Right atrium auricular region (tissue), 2 donors: ENCODE measurements around the gene OR8D1. TPM values are rescaled to one million over a fixed set of nuclear protein-coding genes. Genes with fewer than 3 reads are reported as not detected.

Source experiments
- DNase-seq: peaks from one replicate; pipeline ENCODE4 v3.0.0-alpha.2; 2019; ENCODE audit warnings: low spot score
- H3K27ac ChIP-seq, 2 donors: fragments of 200-600 bp; sonication (generic); 1 replicate in 1 of 2; 2 replicates in 1 of 2; pipeline ENCODE4 v1.5.1; 2016 to 2019
- H3K27me3 ChIP-seq, 2 donors: fragments of 200-600 bp; sonication (generic); one replicate each; pipeline versions ENCODE4 v1.5.1 to v1.6.0; 2017 to 2019
- H3K36me3 ChIP-seq: fragments of 200-600 bp; sonication (generic); one replicate; pipeline ENCODE4 v1.5.1; 2016
- H3K4me1 ChIP-seq, 2 donors: fragments of 200-600 bp; sonication (generic); one replicate each; pipeline versions ENCODE4 v1.5.1 to v1.6.0; 2017 to 2019
- H3K4me3 ChIP-seq, 2 donors: fragments of 200-600 bp; sonication (generic); 1 replicate in 1 of 2; 2 replicates in 1 of 2; pipeline ENCODE4 v1.5.1; 2017 to 2019; ENCODE audit warnings: mild to moderate bottlenecking in 1 of 2, moderate library complexity in 1 of 2
- H3K9me3 ChIP-seq, 2 donors: fragments of 200-600 bp; sonication (generic); one replicate each; pipeline ENCODE4 v1.5.1; 2019
- total RNA-seq, 2 donors: library from RNA; depleted of rRNA; stranded (reverse); fragments of >200 nt; gene quantifications; one replicate each; pipeline ENCODE4 v1.1.0, GENCODE V29; 2016
- TF ChIP-seq, protein P1 (sequence below), 2 donors: fragments of 200-600 bp; sonication (generic); IDR thresholded peaks; one replicate each; pipeline ENCODE4 v1.5.1; 2019; ENCODE audit warnings: antibody characterized with exemption in 2 of 2

Gene OR8D1
- total RNA-seq = not detected

DNA sequence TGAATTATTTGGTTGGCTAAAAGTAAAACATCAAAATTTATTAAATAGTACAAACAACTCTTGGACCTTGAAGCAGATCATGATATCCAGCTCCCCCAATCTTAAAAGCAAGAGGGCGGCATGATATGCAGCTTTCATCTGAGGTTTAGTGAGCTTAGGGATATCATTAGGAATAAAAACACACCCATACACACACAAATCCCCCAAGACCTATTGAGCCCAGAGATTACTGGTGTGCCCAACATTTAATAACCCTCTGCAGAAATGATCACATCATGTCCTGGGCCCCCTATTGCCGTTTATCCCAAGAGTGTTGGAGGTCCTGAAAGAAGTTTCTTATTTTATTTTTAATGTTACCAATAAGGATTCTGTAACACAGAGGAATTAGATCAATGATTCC lies at the start of gene OR8D1:
TSS of gene OR8D1 (minus strand) at position 101 of the 400 bp plus-strand sequence. CDS start 3,183 bp downstream, outside the sequence.
- TF ChIP-seq, protein P1, sequence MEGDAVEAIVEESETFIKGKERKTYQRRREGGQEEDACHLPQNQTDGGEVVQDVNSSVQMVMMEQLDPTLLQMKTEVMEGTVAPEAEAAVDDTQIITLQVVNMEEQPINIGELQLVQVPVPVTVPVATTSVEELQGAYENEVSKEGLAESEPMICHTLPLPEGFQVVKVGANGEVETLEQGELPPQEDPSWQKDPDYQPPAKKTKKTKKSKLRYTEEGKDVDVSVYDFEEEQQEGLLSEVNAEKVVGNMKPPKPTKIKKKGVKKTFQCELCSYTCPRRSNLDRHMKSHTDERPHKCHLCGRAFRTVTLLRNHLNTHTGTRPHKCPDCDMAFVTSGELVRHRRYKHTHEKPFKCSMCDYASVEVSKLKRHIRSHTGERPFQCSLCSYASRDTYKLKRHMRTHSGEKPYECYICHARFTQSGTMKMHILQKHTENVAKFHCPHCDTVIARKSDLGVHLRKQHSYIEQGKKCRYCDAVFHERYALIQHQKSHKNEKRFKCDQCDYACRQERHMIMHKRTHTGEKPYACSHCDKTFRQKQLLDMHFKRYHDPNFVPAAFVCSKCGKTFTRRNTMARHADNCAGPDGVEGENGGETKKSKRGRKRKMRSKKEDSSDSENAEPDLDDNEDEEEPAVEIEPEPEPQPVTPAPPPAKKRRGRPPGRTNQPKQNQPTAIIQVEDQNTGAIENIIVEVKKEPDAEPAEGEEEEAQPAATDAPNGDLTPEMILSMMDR (IDR thresholded peaks at IDR 0.05) = no peak
- H3K36me3 ChIP-seq = no peaks in the 10 kb centered on the region
- no peaks in the 10 kb centered on the region for H3K9me3 ChIP-seq
- no peak within 1 kb of the TSS for H3K4me3 ChIP-seq
- no peaks in the 10 kb centered on the region for H3K27me3 ChIP-seq
- no peak for DNase-seq
- no peaks in the 10 kb centered on the region for H3K4me1 ChIP-seq
- H3K27ac ChIP-seq = no peak within 1 kb of the TSS

DNA sequence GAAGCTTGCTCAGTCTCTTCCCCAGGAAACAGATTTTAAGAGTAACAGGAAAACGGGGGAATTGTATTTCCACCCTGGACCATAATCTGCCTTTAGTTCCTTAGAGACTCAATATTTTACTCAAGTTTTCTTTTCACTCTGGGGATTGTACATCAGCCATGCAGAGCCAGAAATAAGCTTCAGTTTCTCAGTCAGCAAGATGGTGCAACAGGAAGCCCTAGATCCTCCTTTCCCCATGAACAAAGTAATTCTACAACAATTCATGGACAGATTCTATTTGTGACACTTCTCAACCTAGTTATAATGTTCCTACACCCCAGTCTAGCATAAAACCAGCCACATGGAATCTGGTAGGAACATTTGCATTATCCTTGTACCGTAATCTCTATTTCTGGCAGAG lies 45.8 kb upstream of the OR8D1 start:
- DNase-seq = no peak
- no peak overlapping the region for H3K4me3 ChIP-seq
- TF ChIP-seq, protein P1 (IDR thresholded peaks at IDR 0.05) = no peak
- H3K27ac ChIP-seq = no peak overlapping the region
- H3K36me3 ChIP-seq = no peaks in the 10 kb centered on the region
- no peaks in the 10 kb centered on the region for H3K4me1 ChIP-seq
- no peaks in the 10 kb centered on the region for H3K27me3 ChIP-seq
- no peaks in the 10 kb centered on the region for H3K9me3 ChIP-seq

- Histone ChIP-seq H3K9me3 (peaks cover 0 to 18% of the 10 kb centered on the region in 2 donors), H3K4me3 (no peak overlapping the region), H3K27me3 (no peaks in the 10 kb centered on the region), H3K27ac (no peak overlapping the region), H3K4me1 (no peaks in the 10 kb centered on the region), H3K36me3 (no peaks in the 10 kb centered on the region)
- TF ChIP-seq, protein P1 (IDR thresholded peaks at IDR 0.05) = no peak
- no peak for DNase-seq
Measured at GRCh38 chr11:124346311-124346955, 32.7 kb upstream of the OR8D1 start.

- H3K36me3 ChIP-seq = no peaks in the 10 kb centered on the region
Measured at GRCh38 chr11:124344346-124344745, 30.6 kb upstream of the OR8D1 start.

GRCh38 chr11:124340142-124340447 lies 26.3 kb upstream of the OR8D1 start:
- H3K27me3 ChIP-seq = no peaks in the 10 kb centered on the region
- H3K36me3 ChIP-seq = no peaks in the 10 kb centered on the region
- TF ChIP-seq, protein P1 (IDR thresholded peaks at IDR 0.05) = no peak
- H3K4me1 ChIP-seq = no peaks in the 10 kb centered on the region
- H3K4me3 ChIP-seq = no peak overlapping the region
- no peaks in the 10 kb centered on the region for H3K9me3 ChIP-seq
- no peak for DNase-seq
- no peak overlapping the region for H3K27ac ChIP-seq

More at GRCh38 chr11:124344346-124344745, 30.6 kb upstream of the OR8D1 start:
- no peak overlapping the region for H3K4me3 ChIP-seq
- peaks cover 0 to 14% of the 10 kb centered on the region in 2 donors for H3K9me3 ChIP-seq
- TF ChIP-seq, protein P1 (IDR thresholded peaks at IDR 0.05) = no peak
- H3K4me1 ChIP-seq = no peaks in the 10 kb centered on the region
- DNase-seq = no peak
- no peak overlapping the region for H3K27ac ChIP-seq
- no peaks in the 10 kb centered on the region for H3K27me3 ChIP-seq
